SU-DHL-6 (cell line): Measurements from ENCODE around the gene PDE4D.

Source experiments
- EZH2phosphoT487 ChIP-seq: fragments of 200-600 bp; sonication (generic), shearing (Covaris generic); conservative IDR thresholded peaks from 2 replicates; pipeline ENCODE4 v1.6.1; 2018; ENCODE audit warnings: mild to moderate bottlenecking, antibody characterized with exemption, low read length, moderate library complexity, mixed read lengths
- TF ChIP-seq, protein P1 (sequence below): fragments of 200-600 bp; sonication (generic); IDR thresholded peaks from one replicate; pipeline ENCODE4 v1.5.1; 2017; ENCODE audit warnings: antibody characterized with exemption, mild to moderate bottlenecking, low read length, moderate library complexity; ENCODE audit not compliant: insufficient read depth, poor library complexity, severe bottlenecking

GRCh38 chr5:59579101-59579823, 314.3 kb downstream of the PDE4D start:
- TF ChIP-seq, protein P1, sequence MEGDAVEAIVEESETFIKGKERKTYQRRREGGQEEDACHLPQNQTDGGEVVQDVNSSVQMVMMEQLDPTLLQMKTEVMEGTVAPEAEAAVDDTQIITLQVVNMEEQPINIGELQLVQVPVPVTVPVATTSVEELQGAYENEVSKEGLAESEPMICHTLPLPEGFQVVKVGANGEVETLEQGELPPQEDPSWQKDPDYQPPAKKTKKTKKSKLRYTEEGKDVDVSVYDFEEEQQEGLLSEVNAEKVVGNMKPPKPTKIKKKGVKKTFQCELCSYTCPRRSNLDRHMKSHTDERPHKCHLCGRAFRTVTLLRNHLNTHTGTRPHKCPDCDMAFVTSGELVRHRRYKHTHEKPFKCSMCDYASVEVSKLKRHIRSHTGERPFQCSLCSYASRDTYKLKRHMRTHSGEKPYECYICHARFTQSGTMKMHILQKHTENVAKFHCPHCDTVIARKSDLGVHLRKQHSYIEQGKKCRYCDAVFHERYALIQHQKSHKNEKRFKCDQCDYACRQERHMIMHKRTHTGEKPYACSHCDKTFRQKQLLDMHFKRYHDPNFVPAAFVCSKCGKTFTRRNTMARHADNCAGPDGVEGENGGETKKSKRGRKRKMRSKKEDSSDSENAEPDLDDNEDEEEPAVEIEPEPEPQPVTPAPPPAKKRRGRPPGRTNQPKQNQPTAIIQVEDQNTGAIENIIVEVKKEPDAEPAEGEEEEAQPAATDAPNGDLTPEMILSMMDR = no peak
- TF ChIP-seq EZH2phosphoT487 = no peak
